Measurements from ENCODE around the gene TMEM86A.

The TMEM86A gene

DNA sequence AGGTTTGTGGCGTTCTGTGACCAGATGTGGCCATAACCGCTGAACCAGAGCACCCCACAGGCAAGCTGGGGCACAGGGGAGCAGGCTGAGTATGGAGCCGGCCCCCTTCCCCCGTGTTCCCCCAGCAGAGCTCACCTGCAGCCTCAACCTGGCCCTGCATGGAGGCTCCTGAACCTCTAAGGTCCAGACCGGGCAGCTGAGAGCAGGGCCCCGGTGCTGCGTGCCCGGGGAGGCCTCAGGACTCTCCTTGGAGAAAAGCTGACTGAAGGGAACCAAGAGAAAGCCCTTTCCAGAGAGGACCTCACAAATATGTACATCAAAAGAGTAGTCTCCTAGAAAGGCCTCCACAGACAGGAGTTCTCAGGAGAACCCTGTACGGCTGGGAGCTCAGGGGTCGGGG lies 44.8 kb downstream of the TMEM86A start:
- DNase-seq (ENCODE audit: low read depth), result no peak
- no peak overlapping the region for H3K4me3 ChIP-seq (ENCODE audit: low read depth, low read length)
- TF ChIP-seq, protein P1, sequence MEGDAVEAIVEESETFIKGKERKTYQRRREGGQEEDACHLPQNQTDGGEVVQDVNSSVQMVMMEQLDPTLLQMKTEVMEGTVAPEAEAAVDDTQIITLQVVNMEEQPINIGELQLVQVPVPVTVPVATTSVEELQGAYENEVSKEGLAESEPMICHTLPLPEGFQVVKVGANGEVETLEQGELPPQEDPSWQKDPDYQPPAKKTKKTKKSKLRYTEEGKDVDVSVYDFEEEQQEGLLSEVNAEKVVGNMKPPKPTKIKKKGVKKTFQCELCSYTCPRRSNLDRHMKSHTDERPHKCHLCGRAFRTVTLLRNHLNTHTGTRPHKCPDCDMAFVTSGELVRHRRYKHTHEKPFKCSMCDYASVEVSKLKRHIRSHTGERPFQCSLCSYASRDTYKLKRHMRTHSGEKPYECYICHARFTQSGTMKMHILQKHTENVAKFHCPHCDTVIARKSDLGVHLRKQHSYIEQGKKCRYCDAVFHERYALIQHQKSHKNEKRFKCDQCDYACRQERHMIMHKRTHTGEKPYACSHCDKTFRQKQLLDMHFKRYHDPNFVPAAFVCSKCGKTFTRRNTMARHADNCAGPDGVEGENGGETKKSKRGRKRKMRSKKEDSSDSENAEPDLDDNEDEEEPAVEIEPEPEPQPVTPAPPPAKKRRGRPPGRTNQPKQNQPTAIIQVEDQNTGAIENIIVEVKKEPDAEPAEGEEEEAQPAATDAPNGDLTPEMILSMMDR (IDR thresholded peaks at IDR 0.05; ENCODE audit: insufficient read depth, low read depth, low read length, missing control alignments), result no peak

GRCh38 chr11:18743900-18744514 lies 45.4 kb downstream of the TMEM86A start:
- no peak for DNase-seq (ENCODE audit: low read depth)
- TF ChIP-seq, protein P1 (IDR thresholded peaks at IDR 0.05; ENCODE audit: insufficient read depth, low read depth, low read length, missing control alignments), result no peak
- H3K4me3 ChIP-seq (ENCODE audit: low read depth, low read length), result no peak overlapping the region

DNA sequence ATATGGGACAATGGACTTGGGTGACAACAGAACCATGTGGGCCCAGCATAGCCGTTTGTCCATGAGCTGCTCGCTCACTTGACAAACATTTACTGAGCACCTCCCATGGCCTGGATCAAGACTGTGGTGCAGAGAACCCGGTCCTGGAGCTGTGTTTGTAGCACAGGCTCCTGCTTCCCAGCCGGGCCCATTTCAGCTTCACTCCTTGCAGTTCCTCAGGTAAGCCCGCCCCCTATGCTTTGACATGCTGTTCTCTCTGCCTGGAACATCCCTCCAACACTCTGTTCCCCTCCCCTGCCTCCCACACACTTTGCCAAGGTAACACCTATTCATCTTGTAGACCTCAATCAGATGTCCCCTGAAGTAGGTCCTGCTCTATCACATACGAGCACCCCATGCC lies 46.7 kb downstream of the TMEM86A start:
- TF ChIP-seq, protein P1 (IDR thresholded peaks at IDR 0.05; ENCODE audit: insufficient read depth, low read depth, low read length, missing control alignments), result no peak
- no peak overlapping the region for H3K4me3 ChIP-seq (ENCODE audit: low read depth, low read length)
- no peak for DNase-seq (ENCODE audit: low read depth)

GRCh38 chr11:18748766-18749365 lies 50.3 kb downstream of the TMEM86A start:
- H3K4me3 ChIP-seq (ENCODE audit: low read depth, low read length), result no peak overlapping the region
- TF ChIP-seq, protein P1 (IDR thresholded peaks at IDR 0.05; ENCODE audit: insufficient read depth, low read depth, low read length, missing control alignments), result no peak
- DNase-seq (ENCODE audit: low read depth), result no peak

- no peak overlapping the region for H3K4me3 ChIP-seq (ENCODE audit: low read depth, low read length)
- DNase-seq (ENCODE audit: low read depth), result no peak
- TF ChIP-seq, protein P1 (IDR thresholded peaks at IDR 0.05; ENCODE audit: insufficient read depth, low read depth, low read length, missing control alignments), result no peak
These were observed 51.2 kb downstream of the TMEM86A start for GRCh38 chr11:18749681-18750319.

GRCh38 chr11:18750944-18751343 lies 52.4 kb downstream of the TMEM86A start:
- TF ChIP-seq, protein P1 (IDR thresholded peaks at IDR 0.05; ENCODE audit: insufficient read depth, low read depth, low read length, missing control alignments), result no peak
- H3K4me3 ChIP-seq (ENCODE audit: low read depth, low read length), result no peak overlapping the region
- DNase-seq (ENCODE audit: low read depth), result no peak

Measured in GM12865 (cell line).